Stimulated activated naive CD4-positive, alpha-beta T cell treated with Interleukin-2 at 50 U/mL for 16 hours (primary cell): ENCODE data around the gene KIF6.

Experiments used
- DNase-seq: peaks from one replicate; lab custom pipeline; 2025; lab: John Stamatoyannopoulos, UW

Gene KIF6

GRCh38 chr6:39590871-39591393, 134.3 kb downstream of the KIF6 start:
- no peak for DNase-seq

GRCh38 chr6:39587080-39587479, 138.1 kb downstream of the KIF6 start:
- DNase-seq = no peak

- no peak for DNase-seq
Measured at GRCh38 chr6:39585641-39586040, 139.6 kb downstream of the KIF6 start.

GRCh38 chr6:39577446-39578165, 147.6 kb downstream of the KIF6 start:
- DNase-seq = no peak

- no peak for DNase-seq
Measured at GRCh38 chr6:39576556-39577303, 148.5 kb downstream of the KIF6 start.

GRCh38 chr6:39574991-39575390, 150.2 kb downstream of the KIF6 start:
- DNase-seq = no peak

GRCh38 chr6:39573541-39573940, 151.7 kb downstream of the KIF6 start:
- no peak for DNase-seq

GRCh38 chr6:39572661-39573340, 152.4 kb downstream of the KIF6 start:
- no peak for DNase-seq

GRCh38 chr6:39568896-39569295, 156.3 kb downstream of the KIF6 start:
- DNase-seq = no peak

GRCh38 chr6:39567091-39567490, 158.1 kb downstream of the KIF6 start:
- no peak for DNase-seq

GRCh38 chr6:39566456-39566855, 158.8 kb downstream of the KIF6 start:
- no peak for DNase-seq

- DNase-seq = no peak
Measured at GRCh38 chr6:39565956-39566355, 159.3 kb downstream of the KIF6 start.

GRCh38 chr6:39563566-39564311, 161.5 kb downstream of the KIF6 start:
- no peak for DNase-seq

- no peak for DNase-seq
Measured at GRCh38 chr6:39561536-39562266, 163.5 kb downstream of the KIF6 start.

- no peak for DNase-seq
Measured at GRCh38 chr6:39560915-39561314, 164.3 kb downstream of the KIF6 start.

GRCh38 chr6:39558591-39559190, 166.5 kb downstream of the KIF6 start:
- no peak for DNase-seq

GRCh38 chr6:39558079-39558478, 167.1 kb downstream of the KIF6 start:
- no peak for DNase-seq

- no peak for DNase-seq
Measured at GRCh38 chr6:39555136-39555535, 170.1 kb downstream of the KIF6 start.

- no peak for DNase-seq
Measured at GRCh38 chr6:39553860-39554802, 171.1 kb downstream of the KIF6 start.

GRCh38 chr6:39553029-39553428, 172.2 kb downstream of the KIF6 start:
- no peak for DNase-seq
